ENCODE data around the gene PRKAR2B.
A peak's percentile ranks its signal among the peaks of the same experiment; 100 is the strongest.

Gene PRKAR2B

DNA sequence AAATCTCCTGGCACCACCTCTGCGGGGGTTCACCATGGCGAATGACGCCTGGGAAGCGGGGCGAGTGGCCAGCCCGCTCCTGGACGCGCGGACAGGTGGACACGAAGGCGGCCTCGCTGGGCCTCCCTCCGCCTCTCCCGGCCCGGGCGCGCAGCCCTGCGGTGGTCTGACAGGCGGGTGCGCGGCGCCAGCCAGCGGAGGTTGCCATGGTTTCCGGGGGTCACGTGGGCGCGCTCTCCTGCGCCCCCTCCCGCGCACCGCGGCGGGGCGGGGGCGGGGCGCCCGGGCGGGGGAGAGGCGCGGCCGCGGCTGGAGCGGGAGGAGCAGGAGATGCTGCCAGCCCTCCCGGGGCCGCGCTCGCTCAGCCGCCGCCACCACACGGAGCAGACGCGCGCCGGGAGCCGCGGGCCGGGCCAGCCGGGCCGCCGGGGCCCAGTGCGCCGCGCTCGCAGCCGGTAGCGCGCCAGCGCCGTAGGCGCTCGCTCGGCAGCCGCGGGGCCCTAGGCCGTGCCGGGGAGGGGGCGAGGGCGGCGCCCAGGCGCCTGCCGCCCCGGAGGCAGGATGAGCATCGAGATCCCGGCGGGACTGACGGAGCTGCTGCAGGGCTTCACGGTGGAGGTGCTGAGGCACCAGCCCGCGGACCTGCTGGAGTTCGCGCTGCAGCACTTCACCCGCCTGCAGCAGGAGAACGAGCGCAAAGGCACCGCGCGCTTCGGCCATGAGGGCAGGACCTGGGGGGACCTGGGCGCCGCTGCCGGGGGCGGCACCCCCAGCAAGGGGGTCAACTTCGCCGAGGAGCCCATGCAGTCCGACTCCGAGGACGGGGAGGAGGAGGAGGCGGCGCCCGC is at the start of gene PRKAR2B:
TSS of gene PRKAR2B (plus strand) at position 359 of the 848 bp plus-strand sequence. CDS start at position 562, 203 bp downstream.
- intact Hi-C loops (cut with DNase I) = loop anchor here (10.0 kb wide), 1 partner anchor 100 kb away; no protein-coding TSS in a partner anchor
- peak; percentile 51 to 95 (median 88) for DNase-seq

DNA sequence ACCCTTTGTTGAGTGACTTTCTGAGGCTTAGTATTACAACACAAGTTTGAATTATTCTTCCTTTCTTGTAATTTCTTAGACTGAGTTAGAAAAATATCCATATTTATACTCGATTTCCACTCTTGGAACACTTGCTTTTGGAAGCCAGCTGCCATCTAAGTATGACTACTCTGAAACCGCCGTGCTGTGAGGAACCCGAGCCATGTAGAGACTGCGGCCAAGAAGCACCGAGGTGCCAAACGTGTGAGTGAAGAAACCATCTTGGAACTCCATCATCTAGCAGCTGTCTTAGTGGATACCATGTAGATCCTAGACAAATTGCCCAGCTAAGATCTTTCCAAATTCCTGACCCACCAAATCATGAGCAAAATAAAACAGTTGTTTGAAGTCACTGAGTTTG is 49.7 kb upstream of the PRKAR2B start:
- no peak for DNase-seq
- intact Hi-C loops (cut with DNase I) = no loop called here

DNA sequence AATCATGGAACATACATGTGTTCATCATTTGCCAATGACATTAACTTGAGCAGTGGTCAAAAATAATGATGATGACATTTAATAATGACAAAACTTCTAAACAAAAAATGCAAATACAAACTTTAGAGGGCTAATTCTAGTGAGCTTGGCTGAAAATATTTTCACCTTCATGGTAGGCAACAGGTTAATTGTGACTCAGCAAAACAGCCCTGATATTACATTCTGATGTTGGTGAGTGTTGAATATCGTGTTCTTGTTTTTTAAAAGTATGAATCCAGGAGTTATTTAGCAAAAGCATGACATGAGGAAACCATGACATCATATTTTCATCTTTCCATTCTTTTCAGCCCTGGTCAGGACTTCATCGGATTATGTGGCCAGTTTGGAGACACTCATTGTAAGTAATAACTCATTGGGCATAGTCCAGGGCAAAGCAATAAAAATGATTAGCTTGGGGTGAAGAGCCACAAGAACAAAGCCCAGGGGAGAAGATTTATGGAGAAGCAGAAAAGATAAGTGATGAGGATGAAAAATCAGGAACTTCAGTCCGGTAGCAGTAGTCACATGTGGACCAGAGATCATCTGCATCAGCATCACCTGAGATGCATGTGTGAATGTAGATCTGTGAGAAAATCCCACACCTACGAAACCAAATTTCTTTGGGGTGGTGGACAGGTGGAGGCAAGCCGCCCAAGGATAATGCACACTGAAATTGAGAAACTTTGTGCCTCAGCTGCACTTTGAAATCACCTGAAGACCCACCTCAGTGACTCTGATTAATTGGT is 46.8 kb upstream of the PRKAR2B start:
- intact Hi-C loops (cut with DNase I) = no loop called here
- no peak for DNase-seq

DNA sequence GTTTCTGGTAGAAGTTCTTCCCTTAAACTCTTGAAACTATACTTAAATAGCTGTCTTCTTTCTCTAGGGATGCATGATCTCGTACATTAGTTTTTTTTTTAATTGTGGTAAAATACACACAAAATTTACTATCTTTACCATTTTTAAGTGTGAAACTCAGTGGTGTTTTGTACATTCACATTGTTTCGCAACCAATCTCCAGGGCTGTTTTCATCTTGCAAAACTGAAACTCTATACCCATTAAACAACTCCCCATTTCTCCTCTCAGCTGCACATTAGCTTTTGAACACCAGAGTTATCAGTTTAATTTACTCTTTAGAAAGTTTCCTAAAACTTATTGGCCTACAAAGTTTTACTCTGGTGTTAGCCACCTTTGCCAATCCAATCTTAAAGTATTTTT is 45.5 kb upstream of the PRKAR2B start:
- intact Hi-C loops (cut with DNase I) = no loop called here
- no peak for DNase-seq

DNA sequence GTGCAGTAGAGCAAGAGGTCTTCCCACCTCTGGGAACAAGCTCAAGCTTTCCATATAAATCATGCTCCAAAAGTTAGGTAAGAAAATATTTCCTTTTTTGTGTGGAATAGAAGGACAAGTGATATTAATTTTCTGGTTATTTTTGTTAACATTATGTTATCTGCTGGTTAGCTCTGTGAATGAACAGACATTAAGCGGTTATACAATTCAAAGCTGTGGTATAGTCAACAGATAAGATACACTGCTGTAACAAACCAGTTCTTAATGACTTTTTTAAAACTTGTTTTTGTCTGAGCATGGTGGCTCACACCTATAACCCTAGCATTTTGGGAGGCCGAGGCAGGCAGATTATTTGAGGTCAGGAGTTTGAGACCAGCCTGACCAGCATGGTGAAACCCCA is 43.0 kb upstream of the PRKAR2B start:
- DNase-seq = no peak
- intact Hi-C loops (cut with DNase I) = no loop called here

DNA sequence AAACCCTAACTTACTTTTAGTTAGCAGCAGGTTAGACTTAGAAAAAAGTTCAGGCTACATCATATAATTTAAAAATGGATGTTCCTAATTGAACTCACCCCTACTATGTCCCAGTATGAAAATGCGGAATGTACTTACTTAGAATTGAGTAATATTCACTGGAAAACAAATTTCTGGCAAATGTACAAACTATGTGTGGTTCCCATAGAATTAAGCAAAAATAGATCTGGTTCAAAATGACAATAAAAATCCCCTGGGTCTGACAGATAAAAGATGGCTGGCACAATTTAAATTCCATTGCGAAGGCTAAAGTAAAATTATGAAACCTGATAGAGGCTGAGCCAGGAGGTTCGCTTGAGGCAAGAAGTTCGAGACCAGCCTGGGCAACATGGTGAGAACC is 42.4 kb upstream of the PRKAR2B start:
- DNase-seq = no peak
- intact Hi-C loops (cut with DNase I) = no loop called here

DNA sequence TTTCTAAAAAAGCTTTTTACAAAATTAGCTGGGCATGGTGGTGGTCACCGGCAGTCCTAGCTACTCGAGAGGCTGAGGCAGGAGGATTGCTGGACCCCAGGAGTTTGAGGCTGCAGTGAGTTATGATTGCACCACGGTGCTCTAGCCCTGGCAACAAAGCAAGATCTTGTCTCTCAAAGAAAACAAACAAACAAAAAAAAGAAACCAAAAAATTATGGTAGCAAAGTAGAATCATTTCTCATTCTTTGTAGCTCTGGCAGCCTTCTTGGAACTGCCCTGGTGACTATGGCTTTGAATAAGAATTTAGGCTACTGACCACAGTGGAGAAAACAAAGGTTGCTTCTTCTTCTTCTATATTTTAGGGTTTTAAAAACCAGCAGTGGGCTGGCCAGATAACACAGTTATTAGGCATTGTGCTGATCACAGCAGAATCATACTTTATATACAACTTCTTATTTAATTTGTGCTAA is 41.9 kb upstream of the PRKAR2B start:
- intact Hi-C loops (cut with DNase I) = no loop called here
- DNase-seq = no peak

DNA sequence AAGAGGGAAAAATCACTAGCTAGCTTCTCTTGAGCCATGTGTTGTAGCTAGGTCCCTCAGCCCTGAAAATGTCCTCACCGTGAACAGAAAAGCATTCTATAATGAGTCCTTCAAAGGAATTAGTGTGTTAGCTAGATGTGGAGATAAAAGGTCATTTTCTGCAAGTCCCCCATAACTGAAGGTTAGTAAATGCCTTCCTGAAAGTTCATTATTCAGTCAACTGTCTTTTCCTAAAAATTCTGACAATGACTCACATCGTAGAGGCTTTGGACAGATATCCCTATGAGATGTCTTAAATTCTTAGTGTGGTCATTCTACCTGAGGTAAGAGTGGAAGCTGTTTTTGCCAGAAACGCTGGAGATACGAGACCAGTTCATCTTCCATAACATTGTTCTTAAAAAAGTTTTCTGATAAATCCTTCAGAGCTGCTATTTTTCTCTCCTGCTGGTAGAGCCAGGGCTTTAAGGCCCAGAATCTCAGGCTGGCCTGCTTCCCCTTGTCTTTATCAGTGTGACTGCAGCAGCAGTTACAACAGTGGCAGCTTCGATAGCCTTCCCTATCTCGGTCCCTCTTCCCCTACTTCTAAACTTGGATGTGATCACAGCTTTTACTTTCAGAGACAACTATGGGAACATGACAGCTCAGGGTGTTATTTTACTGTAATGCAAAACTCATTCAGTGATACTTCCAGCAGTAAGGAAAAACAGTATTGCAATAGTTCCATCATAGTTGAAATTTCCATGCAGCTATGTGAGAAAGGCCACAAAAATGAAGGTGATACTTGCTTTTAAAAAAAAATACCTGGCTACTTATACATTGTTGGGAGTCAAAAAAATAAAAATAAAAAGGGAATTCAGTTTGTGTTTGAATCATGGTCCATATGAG is 37.3 kb upstream of the PRKAR2B start:
- DNase-seq = no peak
- intact Hi-C loops (cut with DNase I) = no loop called here

DNA sequence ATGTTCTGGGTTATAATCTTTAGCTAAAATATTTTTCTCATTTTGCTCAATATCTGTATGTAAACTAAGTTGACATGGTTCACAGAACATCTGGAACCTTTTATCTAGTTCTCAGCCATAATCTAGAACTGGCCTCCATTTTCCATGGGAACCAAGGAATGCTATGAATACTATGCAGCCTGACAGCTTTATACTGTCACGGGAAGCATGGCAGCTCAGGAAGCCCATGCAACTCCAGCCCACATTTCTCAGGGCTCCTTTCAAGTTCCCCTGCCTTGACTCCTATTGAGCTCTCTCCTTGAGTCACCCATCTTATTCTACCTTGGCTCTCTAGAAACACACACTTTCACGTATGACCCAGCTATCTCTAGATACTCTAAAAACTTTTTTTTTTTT is 36.6 kb upstream of the PRKAR2B start:
- DNase-seq = no peak
- intact Hi-C loops (cut with DNase I) = no loop called here

DNA sequence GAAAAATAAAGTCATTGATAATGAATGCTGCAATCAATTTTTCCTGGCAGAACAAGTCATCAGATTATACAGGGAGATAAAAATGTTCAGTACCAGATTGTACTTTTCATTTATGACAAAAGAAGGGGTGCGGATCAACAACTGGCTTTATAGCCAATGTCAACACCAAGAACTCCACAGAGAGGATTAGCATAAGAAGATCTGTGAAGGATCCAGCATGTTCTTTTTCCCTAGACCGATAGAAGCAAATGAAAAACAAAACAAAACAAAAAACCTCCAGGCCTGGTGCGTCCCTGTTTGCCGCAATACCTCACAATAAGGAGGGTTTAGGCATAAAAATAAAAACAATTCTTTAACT is 34.7 kb upstream of the PRKAR2B start:
- intact Hi-C loops (cut with DNase I) = no loop called here
- no peak for DNase-seq

DNA sequence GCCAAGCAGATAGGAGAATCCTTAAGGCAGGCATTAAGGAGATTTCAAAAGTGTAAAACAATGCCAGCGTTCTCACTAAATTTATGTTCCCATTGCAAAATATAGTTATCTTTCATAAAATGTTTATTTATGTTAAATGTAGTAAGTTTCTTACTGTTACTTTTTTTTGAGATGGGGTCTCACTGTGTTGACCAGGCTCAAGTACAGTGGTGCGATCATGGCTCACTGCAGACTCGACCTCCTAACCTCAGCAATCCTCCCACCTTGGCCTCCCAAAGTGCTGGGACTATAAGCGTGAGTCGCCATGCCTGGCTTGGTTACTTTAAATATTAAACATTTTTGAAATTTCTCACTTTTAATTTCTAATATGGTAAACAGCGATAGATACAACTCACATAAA is 31.8 kb upstream of the PRKAR2B start:
- intact Hi-C loops (cut with DNase I) = no loop called here
- DNase-seq = no peak

DNA sequence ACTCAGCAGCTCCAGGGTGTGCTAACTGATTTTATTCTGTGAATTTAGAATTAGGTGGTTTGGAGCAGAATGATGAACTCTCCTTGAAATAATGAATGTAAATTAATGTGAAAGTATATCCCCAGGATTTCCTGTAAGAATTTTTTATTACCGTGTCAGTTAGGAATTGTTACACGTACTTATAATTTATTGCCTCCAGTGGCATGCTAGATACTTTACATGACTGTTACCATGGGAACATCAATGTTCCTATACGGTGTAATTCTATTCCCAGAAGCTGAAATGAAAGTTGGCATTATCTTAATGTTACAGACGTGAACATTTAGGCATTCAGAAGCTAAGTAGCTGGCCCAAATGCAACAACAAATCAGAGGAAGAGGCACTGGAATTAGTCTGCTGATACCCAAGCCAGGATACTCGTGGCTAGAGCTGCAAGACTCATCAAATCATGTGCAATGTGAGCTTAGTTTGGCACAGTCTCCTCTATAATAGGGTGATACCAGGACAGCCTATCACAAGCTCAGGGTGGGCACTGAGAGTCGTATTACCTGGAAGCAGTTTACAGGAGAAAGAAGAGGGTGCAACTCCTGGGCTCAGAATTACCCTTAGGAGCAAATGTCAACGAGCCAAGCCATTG is 30.0 kb upstream of the PRKAR2B start:
- intact Hi-C loops (cut with DNase I) = no loop called here
- no peak for DNase-seq

DNA sequence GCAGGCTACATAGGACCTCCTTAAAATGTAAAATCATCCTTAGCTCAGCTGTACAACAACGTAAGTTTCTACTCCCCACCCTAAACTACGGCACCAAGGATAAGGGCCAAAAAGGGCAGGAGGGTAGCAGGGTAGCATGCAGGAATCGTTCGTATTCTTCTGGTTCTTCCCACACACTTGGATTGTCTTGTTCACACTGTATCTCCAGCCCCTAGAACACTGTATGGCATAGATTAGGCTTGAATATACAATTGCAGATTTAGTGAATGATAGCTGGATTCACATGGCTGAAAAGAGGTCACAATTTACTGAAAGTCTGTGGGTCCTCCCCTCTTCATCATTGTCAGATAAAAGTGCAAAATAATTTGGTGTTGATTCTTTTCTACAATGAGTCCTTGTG is 28.2 kb upstream of the PRKAR2B start:
- intact Hi-C loops (cut with DNase I) = no loop called here
- DNase-seq = no peak

DNA sequence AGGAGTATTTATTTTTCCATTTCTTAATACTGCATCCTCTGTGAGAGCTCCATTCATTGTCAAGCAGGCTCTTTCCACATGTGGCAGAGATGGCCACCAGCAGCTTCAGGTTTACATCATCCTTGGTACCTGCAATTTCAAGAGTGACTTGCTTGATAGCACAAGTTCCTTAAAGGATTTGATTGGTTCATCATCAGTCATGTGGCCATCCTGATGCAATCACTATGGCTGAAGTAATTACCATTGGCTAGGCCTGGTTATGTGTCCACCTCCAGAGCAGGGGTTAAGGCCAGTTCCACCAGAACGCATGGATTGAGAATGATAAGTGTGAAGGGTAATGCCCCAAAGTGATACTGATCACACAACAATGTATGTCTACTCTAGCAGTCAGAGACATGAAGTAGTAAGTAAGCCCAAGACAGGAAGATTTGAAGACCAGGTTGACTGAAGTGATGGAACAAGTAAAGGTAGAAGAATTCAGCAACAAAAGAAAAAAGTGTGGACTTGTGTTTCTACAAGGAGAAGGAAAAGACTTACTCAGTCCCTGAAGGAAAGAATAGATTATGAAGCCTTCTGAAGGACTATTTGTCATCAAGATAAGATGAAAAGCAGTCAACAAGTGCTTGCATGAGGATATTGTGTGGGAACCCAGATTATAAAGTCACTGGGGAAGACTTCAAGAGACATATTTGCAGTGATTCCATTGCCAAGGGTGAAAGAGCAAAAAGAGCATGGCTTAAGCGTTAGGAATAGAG is 26.4 kb upstream of the PRKAR2B start:
- no peak for DNase-seq
- intact Hi-C loops (cut with DNase I) = no loop called here

DNA sequence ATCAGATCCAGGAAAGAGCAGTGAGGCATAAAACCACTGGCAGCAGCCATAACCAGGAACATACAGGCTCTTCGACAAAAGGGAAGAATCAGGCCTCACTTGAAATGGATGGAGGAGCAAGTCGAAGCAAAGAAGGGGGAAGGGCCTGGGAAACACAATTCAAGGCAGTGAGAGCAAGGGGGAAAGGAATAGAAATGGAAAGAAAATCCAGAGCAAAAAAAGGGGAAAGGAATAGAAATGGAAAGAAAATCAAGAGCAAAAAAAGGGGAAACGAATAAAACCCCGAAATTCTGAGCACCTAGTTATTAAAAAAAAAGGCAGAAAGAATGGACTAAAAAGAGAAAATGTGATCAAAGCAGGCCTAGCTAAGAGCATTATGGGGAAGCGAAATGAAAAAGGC is 24.1 kb upstream of the PRKAR2B start:
- intact Hi-C loops (cut with DNase I) = no loop called here
- no peak for DNase-seq

DNA sequence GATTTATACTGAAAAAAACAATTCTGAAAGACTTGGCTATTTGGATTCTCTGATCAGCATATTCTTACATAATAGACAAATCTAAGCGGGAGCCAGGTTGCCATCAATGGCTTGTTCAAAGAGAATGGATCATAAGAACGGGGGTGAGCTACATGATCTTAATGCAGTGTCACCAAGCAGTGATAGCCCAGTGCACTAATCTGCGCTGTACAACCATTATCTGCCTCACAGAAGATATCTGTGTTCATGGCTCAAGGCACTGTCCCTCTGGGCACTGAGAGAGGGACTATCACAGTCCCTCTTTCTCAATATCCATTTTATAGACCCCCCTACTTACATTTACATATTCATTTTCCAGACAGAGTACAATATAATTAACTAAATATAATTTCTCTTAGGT is 22.9 kb upstream of the PRKAR2B start:
- intact Hi-C loops (cut with DNase I) = no loop called here
- DNase-seq = no peak

DNA sequence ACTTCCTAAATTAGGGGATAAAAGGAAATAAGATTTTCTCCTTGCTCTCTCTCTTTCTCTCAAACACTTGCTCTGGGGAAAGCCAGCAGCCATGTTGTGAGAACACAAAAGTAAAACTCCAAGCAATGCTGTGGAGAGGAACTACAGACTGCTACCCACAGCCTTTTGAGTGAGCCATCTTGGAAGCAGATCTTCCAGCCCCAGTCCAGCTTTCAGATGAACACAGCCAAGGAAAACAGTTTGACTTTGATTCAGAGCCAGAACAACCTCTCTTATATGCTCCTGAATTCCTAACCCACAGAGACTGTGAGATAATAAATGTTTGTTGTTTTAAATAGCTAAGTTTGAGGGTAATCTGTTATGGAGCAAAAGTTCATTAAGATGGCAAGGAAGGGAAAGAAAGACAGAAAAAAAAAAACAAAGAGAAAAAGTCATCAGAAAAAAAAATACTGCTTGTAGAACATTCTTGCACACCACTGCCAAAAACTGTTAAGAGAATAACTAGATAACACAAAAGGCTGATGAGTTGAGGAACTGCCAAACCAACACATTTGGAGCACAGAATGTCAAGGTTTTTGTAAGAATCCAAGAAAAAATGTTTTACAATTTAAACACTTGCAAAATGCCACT is 20.9 kb upstream of the PRKAR2B start:
- DNase-seq = no peak
- intact Hi-C loops (cut with DNase I) = no loop called here

DNA sequence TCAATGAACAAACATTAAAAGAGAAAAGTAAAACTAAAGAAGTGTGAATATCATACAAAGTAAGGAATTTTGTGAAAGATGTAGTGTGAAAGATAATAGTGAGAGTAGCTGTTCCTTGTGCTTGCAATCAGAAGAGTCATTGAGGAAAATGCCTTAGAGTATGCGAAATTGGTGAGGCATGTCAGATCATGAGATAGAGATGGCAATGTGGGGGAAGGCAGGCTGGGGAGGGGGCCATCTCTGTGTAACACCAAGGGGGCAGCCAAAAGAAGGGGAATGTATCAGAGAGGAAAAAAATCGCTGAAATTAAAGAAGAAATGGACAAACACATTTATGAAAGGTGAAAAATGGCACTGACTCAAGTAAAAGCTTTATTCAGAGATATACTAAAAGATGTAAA is 19.6 kb upstream of the PRKAR2B start:
- intact Hi-C loops (cut with DNase I) = no loop called here

More for the DNA sequence above, 19.6 kb upstream of the PRKAR2B start:
- DNase-seq = no peak

All from head of caudate nucleus (tissue), 42 donors.